GM19239 (cell line): ENCODE data around the gene TLE3.
"Not testable (repeated sequence)": the region's sequence is repeated elsewhere in the genome, so short reads cannot be mapped to it uniquely, and the experiment has no call there.

Experiments
- DNase-seq: peaks from one replicate; pipeline ENCODE4 v3.0.0; 2011; ENCODE audit warnings: low spot score; ENCODE audit not compliant: insufficient read length
- FAIRE-seq: peaks from 2 replicates; lab custom pipeline; 2011; peaks lifted over from hg19 to GRCh38; lab: Jason Lieb, UNC

Gene TLE3

DNA sequence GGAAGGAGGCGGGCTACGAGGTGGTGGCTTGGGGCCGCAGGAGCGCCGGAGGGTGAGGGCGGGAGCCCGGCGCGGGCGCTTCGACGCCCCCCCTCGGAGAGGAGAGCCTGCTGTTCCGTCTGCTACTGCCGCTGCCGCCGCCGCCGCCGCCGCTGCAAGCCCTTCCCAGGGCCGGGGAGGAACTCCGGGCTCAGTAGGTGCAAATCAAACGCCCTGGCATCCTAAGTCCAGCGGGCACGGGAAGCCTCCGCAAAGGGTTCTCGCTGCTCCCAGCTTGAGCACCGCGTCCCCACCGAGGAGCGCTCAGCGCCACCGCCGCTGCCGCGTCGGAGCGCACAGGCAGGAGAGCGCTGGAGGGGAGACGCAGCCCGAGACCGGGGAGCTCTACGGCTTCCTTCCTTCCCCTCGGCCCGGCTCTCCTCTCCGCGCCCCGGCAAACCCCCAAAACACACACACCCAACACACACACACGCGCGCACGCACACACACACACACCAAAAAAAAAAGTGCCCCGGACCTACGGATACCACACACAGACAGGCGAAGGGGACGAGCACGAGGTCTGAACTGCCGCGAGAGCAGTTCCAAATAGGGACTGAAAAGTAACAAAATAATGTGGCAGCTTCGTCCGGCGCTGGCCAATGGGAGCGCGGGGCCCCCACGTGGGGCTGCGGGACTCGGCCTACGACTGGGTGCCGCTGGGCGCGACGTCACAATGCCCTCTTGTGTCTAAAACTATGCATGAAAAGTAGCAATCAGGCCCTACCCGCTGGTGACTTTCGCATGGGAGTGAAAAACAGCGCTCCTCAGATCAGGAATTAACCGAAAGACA, at the start of gene TLE3:
Gene TLE3, minus strand, starts transcription at position 597 of the 832 bp plus-strand sequence. CDS start 1,119 bp downstream, outside the sequence.
- FAIRE-seq: peak; percentile 87
- DNase-seq: peak; percentile 97

DNA sequence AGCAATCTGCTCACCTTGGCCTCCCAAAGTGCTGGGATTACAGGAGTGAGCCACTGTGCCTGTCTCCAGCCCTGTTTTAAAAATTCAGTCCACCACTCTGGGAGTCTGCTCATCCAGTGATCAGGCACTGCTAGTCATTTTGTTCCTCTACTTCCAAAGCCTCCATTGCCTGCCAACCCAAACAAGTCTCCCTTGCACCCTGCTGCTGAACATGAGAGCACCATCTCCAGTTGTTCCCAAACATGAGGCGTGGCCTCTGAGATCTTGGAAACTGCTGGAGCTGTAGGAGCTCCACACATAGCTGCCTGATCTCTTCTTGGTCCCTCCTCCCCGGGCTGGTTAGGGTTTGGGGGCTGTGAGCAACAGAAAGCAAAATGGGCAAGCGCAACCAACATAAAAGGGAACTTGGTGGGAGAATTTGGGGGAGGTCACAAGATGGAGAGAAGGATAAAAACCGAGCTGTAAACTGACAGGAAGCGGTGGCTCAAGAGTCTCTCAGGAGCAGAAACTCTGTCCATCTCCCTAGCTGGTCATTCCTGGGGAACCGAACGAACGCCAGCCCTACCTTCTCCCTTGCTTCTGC, 49.6 kb upstream of the TLE3 start:
- no peak for DNase-seq
- no peak for FAIRE-seq

DNA sequence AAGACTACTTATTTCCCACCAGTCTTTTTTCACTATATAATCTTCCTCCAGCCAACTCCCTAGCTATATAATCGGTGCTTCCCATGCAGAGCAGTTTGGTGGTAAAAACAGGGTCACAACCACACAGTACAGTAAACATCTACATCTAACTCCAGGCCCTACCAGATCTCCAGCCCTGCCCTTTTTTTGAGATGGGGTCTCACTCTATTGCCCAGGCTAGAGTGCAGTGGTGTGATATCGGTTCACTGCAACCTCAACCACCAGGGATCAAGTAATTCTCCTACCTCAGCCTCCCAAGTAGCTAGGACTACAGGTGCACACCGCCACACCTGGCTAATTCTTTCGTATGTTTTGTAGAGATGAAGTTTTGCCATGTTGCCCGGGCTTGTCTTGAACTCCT, 49.1 kb upstream of the TLE3 start:
- DNase-seq: no peak
- FAIRE-seq: no peak

DNA sequence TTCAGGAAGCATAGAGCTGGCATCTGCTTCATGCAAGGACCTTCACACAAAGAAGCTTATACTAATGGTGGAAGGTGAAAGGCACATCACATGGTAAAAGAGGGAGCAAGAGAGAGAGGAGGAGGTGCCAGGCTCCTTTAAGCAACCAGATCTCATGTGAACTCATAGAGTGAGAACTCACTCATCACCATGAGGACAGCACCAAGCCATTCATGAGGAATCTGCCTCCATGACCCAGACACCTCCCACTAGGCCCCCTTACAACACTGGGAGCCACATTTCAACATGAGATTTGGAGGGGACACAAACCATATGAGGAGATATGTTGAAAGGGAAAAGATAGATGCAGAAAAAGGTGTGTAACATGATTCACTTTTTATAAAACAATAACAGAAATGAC, 48.4 kb upstream of the TLE3 start:
- FAIRE-seq (no peak), DNase-seq (no peak)

- DNase-seq (no peak), FAIRE-seq (no peak)
These were observed 47.5 kb upstream of the TLE3 start for GRCh38 chr15:70145261-70145660.

GRCh38 chr15:70142322-70143191, 44.8 kb upstream of the TLE3 start:
- no peak for FAIRE-seq
- no peak for DNase-seq

DNA sequence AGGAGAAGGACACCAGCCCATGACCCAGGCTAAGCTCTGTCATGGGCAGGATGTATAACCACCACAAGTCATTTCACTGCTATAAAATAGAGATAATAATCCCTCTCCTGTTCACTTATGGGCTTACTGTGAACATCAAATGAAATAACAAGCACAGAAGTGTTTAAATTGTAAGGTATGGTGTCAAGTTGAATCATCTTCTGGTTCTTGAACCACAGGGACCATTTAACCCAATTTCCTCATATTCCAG, 44.3 kb upstream of the TLE3 start:
- FAIRE-seq (peak; percentile 57), DNase-seq (no peak)

GRCh38 chr15:70141376-70142071, 43.8 kb upstream of the TLE3 start:
- DNase-seq: no peak
- no peak for FAIRE-seq

GRCh38 chr15:70140543-70141375, 43.0 kb upstream of the TLE3 start:
- peak; percentile 66 for FAIRE-seq
- DNase-seq: peak; percentile 28

GRCh38 chr15:70140025-70140542, 42.4 kb upstream of the TLE3 start:
- FAIRE-seq (no peak), DNase-seq (no peak)

GRCh38 chr15:70137967-70138366, 40.2 kb upstream of the TLE3 start:
- DNase-seq (no peak), FAIRE-seq (no peak)

DNA sequence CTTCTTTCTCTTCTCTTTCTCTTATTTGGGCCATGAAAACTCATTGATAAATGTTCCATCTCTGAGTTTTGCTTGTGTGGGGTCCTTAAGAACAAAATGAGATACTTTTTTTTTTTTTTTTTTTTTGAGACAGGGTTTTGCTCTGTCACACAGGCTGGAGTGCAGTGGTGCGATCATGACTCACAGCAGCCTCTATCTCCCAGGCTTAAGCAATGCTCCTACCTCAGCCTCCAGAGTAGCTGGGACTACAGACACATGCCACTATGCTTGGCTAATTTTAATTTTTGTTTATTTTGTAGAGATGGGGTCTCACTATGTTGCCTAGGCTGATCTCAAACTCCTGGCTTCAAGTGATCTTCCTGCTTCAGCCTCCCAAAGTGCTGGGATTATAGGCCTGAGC, 39.3 kb upstream of the TLE3 start:
- not testable (repeated sequence) for DNase-seq, FAIRE-seq

DNA sequence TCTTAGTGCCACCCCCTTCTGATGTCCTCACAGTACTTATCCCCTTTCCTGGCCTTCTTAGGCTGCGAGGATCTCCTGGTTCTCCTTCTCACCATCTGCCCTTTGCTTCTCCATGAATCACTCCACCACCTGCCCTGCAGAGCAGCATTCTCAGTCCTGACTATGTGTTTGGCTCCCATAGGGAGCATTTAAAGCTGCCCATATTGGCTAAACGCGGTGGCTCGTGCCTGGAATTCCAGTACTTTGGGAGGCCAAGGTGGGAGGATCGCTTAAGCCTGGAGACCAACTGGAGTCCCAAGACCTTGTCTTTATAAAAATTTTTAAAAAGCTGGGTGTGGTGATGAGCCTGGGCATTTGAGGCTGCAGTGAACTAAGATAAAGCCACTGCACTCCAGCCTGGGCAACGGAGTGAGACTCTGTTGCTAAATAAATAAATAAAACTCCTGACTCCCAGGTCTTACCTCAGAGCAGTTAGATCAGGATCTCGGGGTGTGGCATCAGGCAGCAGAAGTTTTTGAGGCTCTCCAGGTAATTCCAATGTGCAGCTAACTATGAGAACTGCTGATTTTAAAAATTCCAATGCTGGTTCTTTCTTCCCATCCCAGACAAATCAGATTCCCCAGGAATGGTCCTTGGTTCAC, 36.2 kb upstream of the TLE3 start:
- DNase-seq (no peak), FAIRE-seq (no peak)

DNA sequence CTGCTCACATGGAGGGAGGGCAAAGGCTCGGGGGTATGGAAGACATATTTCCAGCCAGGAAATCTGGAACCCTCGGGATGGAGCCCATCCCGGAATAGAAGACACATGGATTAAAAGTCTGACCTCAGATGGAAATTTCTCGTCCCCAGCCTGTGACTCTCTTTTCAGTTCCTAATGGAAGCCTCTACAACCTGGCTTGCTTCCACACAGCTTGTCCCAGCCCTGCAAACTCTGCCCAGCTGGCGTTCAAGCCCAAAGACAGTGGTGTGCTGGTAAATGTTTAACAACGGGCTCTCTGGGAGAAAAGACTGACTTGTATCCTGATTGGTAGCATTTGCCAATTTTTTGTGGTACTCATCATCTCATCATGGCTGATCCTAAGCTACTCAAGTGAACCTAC, 35.6 kb upstream of the TLE3 start:
- DNase-seq: no peak
- FAIRE-seq: no peak

- DNase-seq (no peak), FAIRE-seq (no peak)
These were observed 34.9 kb upstream of the TLE3 start for GRCh38 chr15:70132571-70132970.

- no peak for DNase-seq
- FAIRE-seq: no peak
These were observed 34.4 kb upstream of the TLE3 start for GRCh38 chr15:70132139-70132538.

DNA sequence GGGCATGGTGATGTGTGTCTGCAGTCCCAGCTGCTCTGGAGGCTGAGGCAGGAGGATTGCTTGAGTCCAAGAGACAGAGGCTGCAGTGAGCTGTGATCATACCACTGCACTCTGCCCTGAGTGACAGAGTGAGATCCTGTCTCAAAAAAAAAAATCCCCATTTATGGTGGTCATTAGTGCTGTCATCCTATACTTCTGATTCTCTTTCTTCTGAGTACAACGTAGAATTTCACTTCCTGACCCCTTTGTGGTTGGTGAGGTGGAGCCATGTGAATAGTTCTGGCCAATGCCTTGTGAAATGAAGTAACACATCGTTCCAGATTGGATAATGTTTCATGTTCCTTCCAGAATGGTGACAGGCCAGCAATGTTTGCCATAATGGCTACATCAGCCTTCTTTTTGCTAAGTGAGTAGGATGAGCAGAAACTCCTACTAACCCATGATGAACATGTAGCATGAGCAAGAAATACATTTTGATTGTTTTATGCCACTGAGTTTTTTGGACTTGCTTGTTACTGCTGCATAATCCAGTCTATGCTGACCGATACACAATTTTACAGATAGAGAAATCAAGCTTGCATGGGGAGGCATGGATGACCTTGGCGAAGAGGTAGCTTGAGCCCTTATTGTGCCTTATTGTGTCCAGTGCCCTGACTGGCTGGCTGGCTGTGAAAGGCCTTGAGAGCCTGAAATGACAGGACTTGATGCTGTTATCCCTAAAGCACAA, 30.9 kb upstream of the TLE3 start:
- FAIRE-seq: no peak
- no peak for DNase-seq

DNA sequence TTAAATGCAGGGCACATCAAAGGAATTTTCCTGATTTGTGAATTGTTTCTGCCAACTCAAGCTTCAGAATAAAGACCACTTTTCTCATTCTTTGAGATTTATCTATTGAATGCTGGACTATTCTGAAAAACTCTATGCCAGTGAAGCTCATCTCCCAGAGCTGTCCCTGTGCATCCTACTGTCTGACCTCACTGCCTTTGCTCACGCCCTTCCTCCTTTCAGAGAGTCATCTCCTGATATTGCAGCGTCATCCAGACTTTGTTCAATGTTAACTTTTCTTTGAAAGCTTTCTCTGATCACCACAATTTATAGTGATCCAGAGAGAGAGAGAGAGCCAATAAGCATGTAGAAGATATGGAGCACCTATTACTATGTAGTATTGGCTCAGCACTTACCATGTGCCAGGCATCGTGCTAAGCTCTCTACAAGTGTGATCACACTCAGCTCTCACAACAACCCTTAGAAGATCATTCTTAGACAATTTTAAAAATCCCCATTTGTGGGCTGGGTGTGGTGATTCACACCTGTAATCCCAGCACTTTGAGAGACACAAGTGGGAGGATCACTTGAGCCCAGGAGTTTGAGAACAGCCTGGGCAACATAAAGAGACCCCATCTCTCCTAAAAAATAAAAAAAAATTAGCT, 30.2 kb upstream of the TLE3 start:
- no peak for DNase-seq
- no peak for FAIRE-seq
